NCI-H524 treated with DMSO at 0.1 percent for 48 hours (cell line): Measurements from ENCODE around the gene OXT.

ENCODE experiments used
- DNase-seq: peaks from one replicate; lab custom pipeline; 2025; lab: John Stamatoyannopoulos, UW

Gene OXT

GRCh38 chr20:3109350-3110302 is 38.2 kb downstream of the OXT start:
- DNase-seq: no peak

DNA sequence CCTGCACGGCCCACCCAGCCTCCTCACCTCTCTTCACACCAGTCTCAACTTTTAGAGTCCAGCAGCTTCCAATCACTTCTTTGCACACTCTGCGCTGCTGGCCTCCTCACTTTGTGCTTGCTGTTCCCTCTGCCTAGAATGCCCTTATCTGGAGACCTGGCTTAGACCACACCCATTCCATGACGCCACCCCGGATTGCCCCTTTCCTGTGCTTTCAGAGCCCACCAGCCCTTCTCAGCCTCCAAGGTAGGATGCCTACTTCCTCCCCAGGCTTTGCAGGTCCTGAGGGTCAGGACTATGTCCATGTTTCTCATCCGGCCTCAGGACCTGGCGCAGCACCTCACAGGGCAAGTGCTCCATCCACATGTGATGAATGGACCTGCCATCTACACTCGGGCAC is 40.1 kb downstream of the OXT start:
- no peak for DNase-seq

DNA sequence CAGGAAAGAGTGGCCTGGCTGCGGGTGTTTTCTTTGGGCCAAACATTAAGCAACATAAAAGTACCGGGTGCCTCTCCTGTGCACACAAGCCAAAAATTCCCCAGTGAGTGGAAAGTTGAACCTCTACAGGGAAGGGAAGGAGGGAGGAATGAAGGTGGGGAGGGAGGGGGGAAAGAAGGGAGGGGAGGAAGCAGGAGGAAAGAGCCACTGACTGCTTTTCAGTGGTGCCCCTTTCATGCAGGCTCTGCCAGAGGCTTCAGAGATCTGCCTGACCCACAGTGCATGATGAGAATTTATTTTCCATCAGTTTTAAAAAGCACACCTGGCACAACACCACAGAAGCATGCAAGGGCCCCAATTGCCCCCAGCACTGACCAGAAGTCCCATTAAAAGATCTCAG is 40.6 kb downstream of the OXT start:
- no peak for DNase-seq

DNA sequence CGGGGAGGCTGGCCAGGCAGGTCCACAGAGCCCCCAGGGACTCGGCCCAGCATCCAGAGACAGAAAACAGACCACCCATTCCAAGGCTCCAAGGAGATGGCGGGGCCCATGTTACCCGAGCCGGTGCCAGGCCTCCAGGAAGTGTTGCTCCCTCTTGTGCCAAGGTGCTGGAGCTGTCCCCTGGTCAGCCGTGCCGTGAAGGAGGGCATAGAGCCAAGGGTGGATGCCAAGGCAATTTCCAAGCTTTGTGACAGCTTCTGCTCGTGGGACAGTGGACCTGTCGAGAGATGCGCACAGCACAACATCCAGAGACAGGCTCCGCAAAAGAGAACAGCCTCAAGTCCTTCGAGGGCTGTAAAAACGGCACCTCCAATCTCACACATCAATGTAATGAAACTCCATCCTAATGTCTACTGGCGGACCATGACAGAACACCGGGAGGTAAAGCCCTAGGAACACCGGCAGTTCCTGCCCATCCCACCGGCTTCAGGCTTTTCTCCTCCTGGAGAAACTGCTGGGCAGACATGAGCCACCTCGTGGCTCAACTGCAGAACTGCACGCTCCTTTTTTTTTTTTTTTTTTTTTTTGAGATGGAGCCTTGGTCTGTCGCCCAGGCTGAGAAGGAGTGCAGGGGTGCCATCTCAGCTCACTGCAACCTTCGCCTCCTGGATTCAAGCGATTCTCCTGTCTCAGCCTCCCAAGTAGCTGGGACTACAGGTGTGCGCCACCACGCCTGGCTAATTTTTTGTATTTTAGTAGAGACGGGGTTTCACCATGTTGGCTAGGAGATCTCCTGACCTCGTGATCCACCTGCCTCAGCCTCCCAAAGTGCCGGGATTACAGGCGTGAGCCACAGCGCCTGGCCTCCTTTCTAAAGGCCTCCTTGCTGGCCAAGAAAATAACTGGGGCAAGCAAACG is 44.0 kb downstream of the OXT start:
- no peak for DNase-seq

GRCh38 chr20:3116341-3116740 is 44.9 kb downstream of the OXT start:
- no peak for DNase-seq

DNA sequence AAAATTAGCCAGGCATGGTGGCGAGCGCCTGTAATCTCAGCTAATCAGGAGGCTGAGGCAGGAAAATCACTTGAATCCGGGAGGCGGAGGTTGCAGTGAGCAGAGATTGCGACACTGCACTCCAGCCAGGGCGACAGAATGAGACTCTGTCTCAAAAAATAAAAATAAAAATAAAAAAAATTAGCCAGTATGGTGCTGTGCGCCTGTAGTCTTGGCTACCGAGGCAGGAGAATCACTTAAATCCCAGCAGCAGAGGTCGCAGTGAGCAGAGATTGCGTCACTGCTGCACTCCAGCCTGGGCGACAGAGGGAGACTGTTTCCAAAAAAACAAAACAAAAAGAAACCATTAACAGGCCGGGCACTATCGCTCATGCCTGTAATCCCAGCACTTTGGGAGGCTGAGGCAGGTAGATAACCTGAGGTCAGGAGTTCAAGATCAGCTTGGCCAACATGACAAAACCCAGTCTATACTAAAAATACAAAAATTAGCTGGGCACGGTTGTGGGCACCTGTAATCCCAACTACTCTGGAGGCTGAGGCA is 46.5 kb downstream of the OXT start:
- peak; percentile 10 for DNase-seq

GRCh38 chr20:3119044-3119443 is 47.6 kb downstream of the OXT start:
- no peak for DNase-seq

DNA sequence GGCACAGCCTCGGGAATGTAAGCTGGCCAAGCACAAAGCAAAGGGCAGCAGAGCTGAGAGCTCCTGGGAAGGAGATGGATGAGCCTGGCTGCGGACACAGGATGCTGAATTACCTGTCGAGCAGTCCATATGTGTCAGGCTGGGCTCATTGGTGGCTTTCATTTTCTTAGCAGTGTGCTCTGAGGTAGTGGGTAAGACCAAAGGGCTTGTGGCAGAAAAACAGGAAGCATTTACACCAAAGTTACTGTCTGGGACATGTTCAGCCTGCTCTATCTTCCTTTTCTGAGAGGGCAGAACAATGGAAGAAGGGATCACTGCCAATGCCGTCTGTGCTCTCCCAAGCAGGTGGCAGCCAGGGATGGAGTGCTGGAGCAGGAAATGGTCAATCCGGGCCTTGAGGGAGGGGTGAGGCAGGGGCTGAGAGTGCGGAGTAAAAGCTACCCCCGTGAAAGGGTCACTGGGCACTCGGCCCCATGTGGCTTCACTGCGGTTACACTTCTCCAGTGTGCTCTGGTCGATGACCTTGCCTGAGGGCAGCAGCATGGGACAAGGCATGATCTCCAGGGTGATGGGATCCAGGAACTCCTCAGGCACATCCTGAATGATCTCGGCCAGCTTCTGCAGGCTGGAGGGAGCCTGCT is 50.0 kb downstream of the OXT start:
- no peak for DNase-seq
